HUES48 (cell line): ENCODE data around the gene KCNIP3.

Experiments
- H3K27ac ChIP-seq: one replicate; pipeline ENCODE4 v1.7.0; 2013; ENCODE audit warnings: low read depth, low read length, inconsistent platforms
- H3K27me3 ChIP-seq: 2 replicates; pipeline ENCODE4 v1.6.1; 2013; ENCODE audit warnings: mild to moderate bottlenecking, low read length; ENCODE audit not compliant: control insufficient read depth, insufficient read depth
- H3K36me3 ChIP-seq: 2 replicates; pipeline ENCODE4 v1.6.1; 2013; ENCODE audit warnings: low read length; ENCODE audit not compliant: control insufficient read depth, insufficient read depth
- H3K4me1 ChIP-seq: 2 replicates; pipeline ENCODE4 v1.6.1; 2013; ENCODE audit warnings: mild to moderate bottlenecking, low read length; ENCODE audit not compliant: control insufficient read depth, insufficient read depth
- H3K4me3 ChIP-seq: 2 replicates; pipeline ENCODE4 v1.5.1; 2013; ENCODE audit warnings: mild to moderate bottlenecking, low read depth, low read length
- H3K9ac ChIP-seq: 2 replicates; pipeline ENCODE4 v1.6.1; 2013; ENCODE audit warnings: mild to moderate bottlenecking, low read depth, low read length, moderate library complexity
- H3K9me3 ChIP-seq: 2 replicates; pipeline ENCODE4 v1.6.1; 2013; ENCODE audit warnings: low read length; ENCODE audit not compliant: control insufficient read depth, insufficient read depth

Gene KCNIP3

GRCh38 chr2:95345563-95346230, 48.5 kb downstream of the KCNIP3 start:
- no peaks in the 10 kb centered on the region for H3K9me3 ChIP-seq
- no peak overlapping the region for H3K27ac ChIP-seq
- H3K36me3 ChIP-seq, result no peaks in the 10 kb centered on the region
- H3K9ac ChIP-seq, result no peak overlapping the region
- no peaks in the 10 kb centered on the region for H3K4me1 ChIP-seq
- peak overlapping the region; percentile 69 for H3K4me3 ChIP-seq
- H3K27me3 ChIP-seq, result peaks cover 85% of the 10 kb centered on the region

GRCh38 chr2:95346231-95346737, 49.1 kb downstream of the KCNIP3 start:
- Histone ChIP-seq H3K4me3 (peak overlapping the region; percentile 69; the same call in 1 of the 2 replicates), H3K9me3 (no peaks in the 10 kb centered on the region), H3K4me1 (no peaks in the 10 kb centered on the region), H3K9ac (no peak overlapping the region), H3K27ac (no peak overlapping the region), H3K36me3 (no peaks in the 10 kb centered on the region), H3K27me3 (peaks cover 81% of the 10 kb centered on the region)

GRCh38 chr2:95346738-95347671, 49.9 kb downstream of the KCNIP3 start:
- Histone ChIP-seq H3K36me3 (no peaks in the 10 kb centered on the region), H3K27me3 (peaks cover 73% of the 10 kb centered on the region), H3K9me3 (no peaks in the 10 kb centered on the region), H3K4me1 (no peaks in the 10 kb centered on the region), H3K27ac (no peak overlapping the region), H3K9ac (no peak overlapping the region), H3K4me3 (peak overlapping the region; percentile 49)

GRCh38 chr2:95347681-95348608, 50.8 kb downstream of the KCNIP3 start:
- Histone ChIP-seq H3K9me3 (no peaks in the 10 kb centered on the region), H3K4me3 (no peak overlapping the region), H3K4me1 (no peaks in the 10 kb centered on the region), H3K27me3 (peaks cover 66% of the 10 kb centered on the region), H3K36me3 (no peaks in the 10 kb centered on the region), H3K9ac (no peak overlapping the region), H3K27ac (no peak overlapping the region)

- no peaks in the 10 kb centered on the region for H3K36me3 ChIP-seq
- peaks cover 56% of the 10 kb centered on the region for H3K27me3 ChIP-seq
- H3K9ac ChIP-seq, result no peak overlapping the region
- H3K9me3 ChIP-seq, result no peaks in the 10 kb centered on the region
- no peaks in the 10 kb centered on the region for H3K4me1 ChIP-seq
- H3K27ac ChIP-seq, result no peak overlapping the region
- H3K4me3 ChIP-seq, result no peak overlapping the region
These were observed 51.7 kb downstream of the KCNIP3 start for GRCh38 chr2:95348609-95349567.

GRCh38 chr2:95349568-95350322, 52.6 kb downstream of the KCNIP3 start:
- H3K4me3 ChIP-seq, result no peak overlapping the region
- no peaks in the 10 kb centered on the region for H3K9me3 ChIP-seq
- H3K9ac ChIP-seq, result no peak overlapping the region
- peaks cover 48% of the 10 kb centered on the region for H3K27me3 ChIP-seq
- H3K4me1 ChIP-seq, result no peaks in the 10 kb centered on the region
- no peaks in the 10 kb centered on the region for H3K36me3 ChIP-seq
- no peak overlapping the region for H3K27ac ChIP-seq

GRCh38 chr2:95350368-95350767, 53.2 kb downstream of the KCNIP3 start:
- no peak overlapping the region for H3K4me3 ChIP-seq
- no peaks in the 10 kb centered on the region for H3K9me3 ChIP-seq
- peaks cover 41% of the 10 kb centered on the region for H3K27me3 ChIP-seq
- no peak overlapping the region for H3K9ac ChIP-seq
- no peaks in the 10 kb centered on the region for H3K4me1 ChIP-seq
- no peaks in the 10 kb centered on the region for H3K36me3 ChIP-seq
- no peak overlapping the region for H3K27ac ChIP-seq

GRCh38 chr2:95350774-95351597, 53.8 kb downstream of the KCNIP3 start:
- Histone ChIP-seq H3K4me3 (no peak overlapping the region), H3K27me3 (peaks cover 35% of the 10 kb centered on the region), H3K4me1 (no peaks in the 10 kb centered on the region), H3K27ac (no peak overlapping the region), H3K36me3 (no peaks in the 10 kb centered on the region), H3K9ac (no peak overlapping the region), H3K9me3 (no peaks in the 10 kb centered on the region)

GRCh38 chr2:95351598-95351915, 54.4 kb downstream of the KCNIP3 start:
- Histone ChIP-seq H3K4me3 (no peak overlapping the region), H3K9ac (no peak overlapping the region)

More at GRCh38 chr2:95351598-95351915, 54.4 kb downstream of the KCNIP3 start:
- Histone ChIP-seq H3K27me3 (peaks cover 33% of the 10 kb centered on the region), H3K27ac (no peak overlapping the region), H3K36me3 (no peaks in the 10 kb centered on the region), H3K9me3 (no peaks in the 10 kb centered on the region), H3K4me1 (no peaks in the 10 kb centered on the region)
